IMR-90 (cell line): ENCODE measurements around the gene EMD. TPM values are rescaled to one million over a fixed set of nuclear protein-coding genes. Genes with fewer than 3 reads are reported as not detected.
"Not testable (repeated sequence)": the region's sequence is repeated elsewhere in the genome, so short reads cannot be mapped to it uniquely, and the experiment has no call there.

Source experiments
- ATAC-seq: fragments of 200-7000 bp; cut with Tn5 transposase; 2 replicates; pipeline ENCODE4 v1.9.1; 2020; ENCODE audit warnings: low read depth, mild to moderate bottlenecking, moderate library complexity
- BruUV-seq: library from RNA; stranded (reverse); fragments of 400-500 nt; replicated peaks from 2 replicates; lab custom pipeline; 2021; lab: Mats Ljungman, UMichigan
- CTCF ChIA-PET: fragments of 300-600 bp; formaldehyde crosslinking; extraction: SDS; loops from one replicate; lab custom pipeline; 2021; ENCODE audit warnings: antibody characterized with exemption; lab: Yijun Ruan, JAX
- POLR2A ChIA-PET: fragments of 300-600 bp; sonication (Branson Sonifier 250); formaldehyde crosslinking; loops from one replicate; lab custom pipeline; 2022; ENCODE audit warnings: antibody characterized with exemption; ENCODE audit not compliant: unreplicated experiment; lab: Charles Lee
- DNase-seq: peaks from one replicate; pipeline ENCODE4 v3.0.0; 2013
- H2AFZ ChIP-seq: replicated peaks from 2 replicates; pipeline ENCODE3; 2013; ENCODE audit warnings: low read length, mild to moderate bottlenecking; ENCODE audit not compliant: poor library complexity
- H2AK5ac ChIP-seq: 2 replicates; pipeline ENCODE4 v1.6.1; 2013; ENCODE audit warnings: low read depth, low read length, inconsistent platforms
- H2AK9ac ChIP-seq: replicated peaks from 2 replicates; pipeline ENCODE3; 2013; ENCODE audit warnings: mild to moderate bottlenecking, low read depth, low read length, moderate library complexity; ENCODE audit not compliant: poor library complexity
- H2BK120ac ChIP-seq: 2 replicates; pipeline ENCODE4 v1.6.1; 2013; ENCODE audit warnings: low read depth, low read length, inconsistent platforms
- H2BK15ac ChIP-seq: 3 replicates; pipeline ENCODE4 v1.6.1; 2013; ENCODE audit warnings: low read depth, low read length, inconsistent platforms
- H2BK20ac ChIP-seq: 2 replicates; pipeline ENCODE4 v1.6.1; 2013; ENCODE audit warnings: low read depth, mild to moderate bottlenecking, inconsistent platforms, low read length, moderate library complexity
- H2BK5ac ChIP-seq: 2 replicates; pipeline ENCODE4 v1.6.1; 2013; ENCODE audit warnings: mild to moderate bottlenecking, low read depth, low read length, inconsistent platforms; ENCODE audit not compliant: poor library complexity, severe bottlenecking
- H3K14ac ChIP-seq: replicated peaks from 2 replicates; pipeline ENCODE4 v1.6.1; 2013; ENCODE audit warnings: low read depth, low read length, inconsistent platforms
- H3K18ac ChIP-seq: 2 replicates; pipeline ENCODE4 v1.6.1; 2013; ENCODE audit warnings: low read depth, low read length, control low read depth
- H3K23ac ChIP-seq: 2 replicates; pipeline ENCODE4 v1.6.1; 2013; ENCODE audit warnings: low read depth, low read length, inconsistent platforms
- H3K27ac ChIP-seq: 2 replicates; pipeline ENCODE4 v1.5.1; 2013; ENCODE audit warnings: mild to moderate bottlenecking, control low read depth, low read length; ENCODE audit not compliant: insufficient read depth
- H3K27me3 ChIP-seq: 2 replicates; pipeline ENCODE4 v1.6.1; 2013; ENCODE audit warnings: low read length; ENCODE audit not compliant: control insufficient read depth, insufficient read depth
- H3K36me3 ChIP-seq: 2 replicates; pipeline ENCODE4 v1.6.1; 2013; ENCODE audit warnings: low read length, mixed read lengths; ENCODE audit not compliant: control insufficient read depth, insufficient read depth
- H3K4ac ChIP-seq: 2 replicates; pipeline ENCODE4 v1.6.1; 2013; ENCODE audit warnings: low read depth, low read length, inconsistent platforms
- H3K4me1 ChIP-seq: 2 replicates; pipeline ENCODE4 v1.6.1; 2013; ENCODE audit warnings: low read length, mixed read lengths; ENCODE audit not compliant: control insufficient read depth, insufficient read depth
- H3K4me2 ChIP-seq: 2 replicates; pipeline ENCODE4 v1.6.1; 2013; ENCODE audit warnings: low read depth, mild to moderate bottlenecking, control low read depth, low read length, moderate library complexity
- H3K4me3 ChIP-seq: 2 replicates; pipeline ENCODE4 v1.5.1; 2013; ENCODE audit warnings: low read depth, mild to moderate bottlenecking, control low read depth, low read length, moderate library complexity; ENCODE audit not compliant: insufficient read depth
- H3K56ac ChIP-seq: 2 replicates; pipeline ENCODE4 v1.6.1; 2013; ENCODE audit warnings: low read length, inconsistent platforms; ENCODE audit not compliant: insufficient read depth; ENCODE audit errors: extremely low read depth
- H3K79me1 ChIP-seq, 2 experiments: 2 replicates each; pipeline ENCODE4 v1.6.1; 2013; ENCODE audit warnings: low read length in 2 of 2, inconsistent platforms in 1 of 2, low read depth in 1 of 2
- H3K9ac ChIP-seq: 2 replicates; pipeline ENCODE4 v1.6.1; 2013; ENCODE audit warnings: low read depth, low read length, control low read depth
- H3K9me1 ChIP-seq: 2 replicates; pipeline ENCODE4 v1.6.1; 2013; ENCODE audit warnings: low read length, inconsistent platforms; ENCODE audit not compliant: insufficient read depth
- H3K9me3 ChIP-seq: 2 replicates; pipeline ENCODE4 v1.6.1; 2013; ENCODE audit warnings: low read length; ENCODE audit not compliant: control insufficient read depth, insufficient read depth
- H4K20me1 ChIP-seq: 2 replicates; pipeline ENCODE4 v1.6.1; 2013; ENCODE audit warnings: low read length, inconsistent platforms; ENCODE audit not compliant: insufficient read depth
- H4K5ac ChIP-seq: 2 replicates; pipeline ENCODE4 v1.6.1; 2013; ENCODE audit warnings: mild to moderate bottlenecking, low read depth, low read length, control low read depth
- H4K8ac ChIP-seq, 2 experiments: 2 replicates each; pipeline ENCODE4 v1.6.1; 2013; ENCODE audit warnings: low read depth in 2 of 2, low read length in 2 of 2, control low read depth in 1 of 2, inconsistent platforms in 1 of 2
- H4K91ac ChIP-seq: 2 replicates; pipeline ENCODE4 v1.6.1; 2013; ENCODE audit warnings: low read depth, low read length, inconsistent platforms; ENCODE audit not compliant: insufficient read depth
- CHD1 ChIP-seq: IDR thresholded peaks from 2 replicates; pipeline ENCODE4 v1.6.1; 2012; ENCODE audit warnings: low read depth, low read length, improper control_type of control experiment
- RCOR1 ChIP-seq: IDR thresholded peaks from 2 replicates; pipeline ENCODE4 v1.6.1; 2012; ENCODE audit warnings: mild to moderate bottlenecking, low read length, improper control_type of control experiment; ENCODE audit not compliant: insufficient replicate concordance
- WGBS, 2 experiments: methylation state at CpG; one replicate each; pipeline versions ENCODE4 v1.1.5 to v1.1.7; 2013; ENCODE audit warnings: missing lambda C conversion rate in 2 of 2; ENCODE audit not compliant: insufficient read length in 1 of 2; ENCODE audit errors: extremely low coverage in 2 of 2; 5-methylcytosine and 5-hydroxymethylcytosine counted together
- dilution Hi-C: fragments of 300-500 bp; cut with HindIII; formaldehyde crosslinking; loops from one replicate; pipeline ENCODE4 v1.14.3; 2018; ENCODE audit warnings: low sequenced_read_pairs; ENCODE audit not compliant: unreplicated experiment
- in situ Hi-C: fragments of 300-500 bp; cut with MboI; formaldehyde crosslinking; loops from 3 replicates; pipeline ENCODE4 v1.14.3; 2019; ENCODE audit warnings: low sequenced_read_pairs, inconsistent platforms, mixed read lengths
- intact Hi-C: fragments of 100-400 bp; cut with micrococcal nuclease; formaldehyde crosslinking; loops from 2 replicates; pipeline ENCODE4 v1.10.0; 2022
- polyA plus RNA-seq, 3 experiments: library from polyadenylated mRNA; depleted of rRNA; stranded (reverse); fragments of >200 nt; gene quantifications; 2 replicates each; pipeline ENCODE4 v1.2.3, GENCODE V29; 2012; ENCODE audit warnings: low replicate concordance in 1 of 3
- total RNA-seq: library from RNA; depleted of rRNA; stranded (reverse); fragments of >200 nt; gene quantifications from 2 replicates; pipeline ENCODE4 v1.2.3, GENCODE V29; 2012

Gene EMD
- total and polyA plus RNA-seq, 2 of the 4 experiments (the other 2 are of a cell fraction) = 9.9 to 80.6 TPM

DNA sequence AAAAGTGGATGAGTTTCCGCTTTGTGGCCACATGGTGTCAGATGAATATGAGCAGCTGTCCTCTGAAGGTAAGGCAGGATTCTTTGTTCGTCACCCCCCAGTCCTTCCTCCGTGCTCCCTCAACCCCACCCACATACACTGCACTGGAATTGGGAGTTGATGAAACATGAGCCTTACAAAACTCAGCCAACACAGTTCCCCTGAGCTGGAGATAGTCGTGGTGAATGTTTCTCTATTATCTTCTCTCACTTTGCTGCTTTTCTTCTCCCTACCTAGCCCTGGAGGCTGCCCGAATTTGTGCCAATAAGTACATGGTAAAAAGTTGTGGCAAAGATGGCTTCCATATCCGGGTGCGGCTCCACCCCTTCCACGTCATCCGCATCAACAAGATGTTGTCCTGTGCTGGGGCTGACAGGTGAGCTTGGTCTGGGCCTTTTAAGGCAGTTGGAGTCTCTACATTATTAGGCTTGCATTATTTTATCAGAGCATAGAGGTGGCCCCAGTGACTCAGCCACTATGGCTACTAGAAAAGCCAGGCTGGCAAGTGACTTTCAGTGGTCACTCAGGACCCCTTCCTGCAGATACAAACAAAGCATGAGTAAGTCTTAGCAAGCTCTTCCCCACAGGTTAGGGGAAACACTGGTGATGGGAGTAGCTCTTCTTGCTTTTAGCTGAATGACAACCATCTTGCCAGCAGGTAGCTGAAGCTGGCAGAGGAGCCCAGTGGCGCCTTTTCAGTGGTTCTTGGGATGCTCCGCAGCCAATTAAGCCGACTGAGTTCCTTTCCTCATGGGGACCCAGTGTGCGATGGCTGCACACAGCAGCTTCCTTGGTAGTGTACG is 20.7 kb downstream of the EMD start:
- TF ChIP-seq CHD1 (peak; percentile 36; the same call in 1 of the 2 replicates), RCOR1 (no peak)
- Histone ChIP-seq H4K91ac (peak overlapping the region; percentile 85), H3K4me3 (peak overlapping the region; percentile 64), H3K4me1 (0 out of 2 replicates have a peak, but pooled peaks cover 2% of the 10 kb centered on the region), H3K14ac (peak overlapping the region; percentile 99), H4K20me1 (peaks cover 44% of the 10 kb centered on the region), H4K8ac (peak overlapping the region; percentile 70 to 85; a peak in 3 of 4 replicates), H3K56ac (peak overlapping the region; percentile 79), H3K27ac (peak overlapping the region; percentile 91), H2AFZ (peak overlapping the region; percentile 17), H2AK5ac (peak overlapping the region; percentile 91), H3K4me2 (peak overlapping the region; percentile 93), H3K27me3 (no peaks in the 10 kb centered on the region), H2BK15ac (no peak overlapping the region), H3K36me3 (peaks cover 21% of the 10 kb centered on the region), H2BK5ac (peak overlapping the region; percentile 89), H3K4ac (peak overlapping the region; percentile 74), H3K9ac (peak overlapping the region; percentile 97), H3K23ac (0 out of 2 replicates have a peak overlapping the region, but pooled peaks have one; percentile 31), H3K18ac (no peak overlapping the region), H2BK120ac (no peak overlapping the region), H3K9me3 (no peaks in the 10 kb centered on the region), H2BK20ac (no peak overlapping the region), H3K9me1 (no peaks in the 10 kb centered on the region), H4K5ac (no peak overlapping the region), H3K79me1 (peaks cover 4 to 24% of the 10 kb centered on the region in 2 experiments; a peak in 3 of 4 replicates), H2AK9ac (peak overlapping the region; percentile 96)
- ATAC-seq = no peak
- intact Hi-C loops = no loop called here
- CTCF ChIA-PET = interaction anchor here (1.2 kb wide), 1 partner anchor 141 kb away, joined by 3 read pairs; no protein-coding TSS in a partner anchor
- POLR2A ChIA-PET = interaction anchor here (1.1 kb wide), 1 partner anchor 132 kb away, joined by 3 read pairs; no protein-coding TSS in a partner anchor
- no TSS peak for BruUV-seq
- WGBS, 2 experiments = no CpG with 5 or more reads among the region's 14 CpGs
- DNase-seq = no peak
- dilution Hi-C loops = no loop called here
- in situ Hi-C loops = no loop called here

DNA sequence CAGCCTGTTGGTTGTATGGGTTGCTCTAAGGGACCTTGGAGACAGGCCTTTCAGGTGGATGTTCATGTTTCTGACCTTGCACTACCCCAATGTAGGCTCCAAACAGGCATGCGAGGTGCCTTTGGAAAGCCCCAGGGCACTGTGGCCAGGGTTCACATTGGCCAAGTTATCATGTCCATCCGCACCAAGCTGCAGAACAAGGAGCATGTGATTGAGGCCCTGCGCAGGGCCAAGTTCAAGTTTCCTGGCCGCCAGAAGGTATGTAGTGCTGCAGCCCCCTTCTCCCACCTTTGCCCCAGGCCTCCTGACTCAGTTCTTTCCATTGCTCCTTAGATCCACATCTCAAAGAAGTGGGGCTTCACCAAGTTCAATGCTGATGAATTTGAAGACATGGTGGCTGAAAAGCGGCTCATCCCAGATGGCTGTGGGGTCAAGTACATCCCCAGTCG is 21.3 kb downstream of the EMD start:
- Histone ChIP-seq H3K79me1 (peaks cover 4 to 24% of the 10 kb centered on the region in 2 experiments; a peak in 3 of 4 replicates), H4K20me1 (peaks cover 44% of the 10 kb centered on the region), H3K36me3 (peaks cover 21% of the 10 kb centered on the region), H3K14ac (peak overlapping the region; percentile 15; the same call in 1 of the 2 replicates)
- H3K4ac ChIP-seq, H4K8ac ChIP-seq, H2AK5ac ChIP-seq, H3K23ac ChIP-seq, H3K9ac ChIP-seq, H2AK9ac ChIP-seq, H3K9me1 ChIP-seq, H3K56ac ChIP-seq, H3K4me2 ChIP-seq, H3K27ac ChIP-seq, H3K9me3 ChIP-seq, CTCF ChIA-PET, ATAC-seq, H2AFZ ChIP-seq, dilution Hi-C loops, H3K4me1 ChIP-seq, H4K91ac ChIP-seq, H2BK15ac ChIP-seq, H2BK5ac ChIP-seq, H2BK20ac ChIP-seq, in situ Hi-C loops, intact Hi-C loops, POLR2A ChIA-PET, H2BK120ac ChIP-seq, DNase-seq, H3K18ac ChIP-seq, H3K4me3 ChIP-seq, H3K27me3 ChIP-seq, H4K5ac ChIP-seq, BruUV-seq: not testable (repeated sequence)
- WGBS, 2 experiments = no CpG with 5 or more reads among the region's 6 CpGs
